Measurements from ENCODE around the gene ETFB.

Gene ETFB

DNA sequence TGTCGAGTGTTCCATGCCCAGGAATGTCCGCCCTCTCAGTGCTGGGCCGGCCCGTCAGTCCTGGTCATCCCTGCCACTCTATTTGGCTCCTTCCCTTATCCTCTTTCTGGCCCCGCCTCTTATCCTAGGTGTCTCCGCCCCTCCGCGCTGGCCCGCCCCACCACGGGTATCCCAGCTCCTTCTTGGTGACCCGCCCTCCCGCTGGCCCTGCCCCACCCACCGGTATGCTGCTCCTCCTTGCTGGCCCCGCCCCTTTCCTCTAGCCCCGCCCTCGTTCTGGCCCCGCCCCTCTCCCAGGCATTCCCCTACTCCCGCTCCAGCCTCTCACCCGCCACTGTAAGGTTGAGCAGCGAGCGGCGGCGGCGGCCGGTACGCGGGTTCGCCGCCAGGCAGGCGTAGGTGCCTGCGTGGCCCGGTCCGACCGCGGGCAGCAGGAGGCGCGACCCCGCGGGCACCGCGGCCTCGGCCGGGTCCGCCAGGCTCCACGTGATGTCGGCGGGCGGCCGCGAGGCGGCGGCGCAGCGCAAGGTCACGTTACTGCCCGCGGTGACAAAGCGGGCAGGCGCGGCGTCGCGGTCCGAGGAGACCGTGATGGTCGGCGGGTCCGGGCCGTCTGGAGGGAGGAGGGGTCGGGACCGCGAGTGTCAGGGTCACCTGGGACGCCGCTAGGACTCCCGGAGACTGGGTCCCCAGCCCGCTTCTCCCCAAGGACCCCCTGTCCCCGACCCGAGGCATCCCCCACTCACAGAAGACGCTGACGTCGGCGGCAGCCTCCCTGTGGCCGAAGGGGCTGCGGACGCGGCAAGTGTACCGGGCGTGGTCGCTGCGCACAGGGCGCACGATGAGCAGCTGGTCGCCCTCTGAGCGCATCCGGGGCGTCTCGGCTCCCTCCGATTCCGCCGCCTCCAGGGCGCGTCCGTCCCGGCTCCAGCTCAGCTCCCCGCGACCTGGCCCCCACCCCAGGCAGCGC lies 26.2 kb downstream of the ETFB start:
- peak; percentile 94 for DNase-seq (ENCODE audit: low read depth)
- TF ChIP-seq CTCF (IDR thresholded peaks at IDR 0.05; ENCODE audit: low read depth, low read length) (no peak), POLR2A (IDR thresholded peaks at IDR 0.05; ENCODE audit: extremely low read depth, insufficient read length) (no peak), MAX (IDR thresholded peaks at IDR 0.05; ENCODE audit: low read depth, low read length) (peak; percentile 70), MYC (IDR thresholded peaks at IDR 0.05; ENCODE audit: low read depth, low read length) (peak; percentile 71; the same call in 1 of the 2 replicates)
- peak overlapping the region; percentile 53 for H3K4me3 ChIP-seq (ENCODE audit: low read depth, low read length)

DNA sequence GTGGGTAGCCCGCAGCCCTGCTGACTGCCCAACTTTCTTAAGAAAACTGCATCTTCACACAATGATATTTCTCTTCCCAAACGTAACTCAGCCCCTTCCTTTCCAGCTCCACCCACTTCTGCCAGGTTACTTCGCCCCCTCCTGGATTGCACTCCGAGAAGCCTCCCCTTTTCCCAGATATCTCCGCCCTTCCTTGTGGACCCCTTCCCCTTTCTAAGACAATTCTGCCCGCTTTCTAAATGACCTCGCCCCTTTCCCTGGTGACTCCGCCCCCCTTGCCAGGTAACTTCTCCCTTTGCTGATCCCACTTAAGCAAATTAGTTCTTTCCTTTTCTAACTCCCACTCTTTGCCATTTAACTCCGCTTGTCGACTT lies 26.9 kb downstream of the ETFB start:
- DNase-seq (ENCODE audit: low read depth) = no peak
- TF ChIP-seq POLR2A (IDR thresholded peaks at IDR 0.05; ENCODE audit: extremely low read depth, insufficient read length) = no peak
- no peak for TF ChIP-seq MYC (IDR thresholded peaks at IDR 0.05; ENCODE audit: low read depth, low read length)
- TF ChIP-seq CTCF (IDR thresholded peaks at IDR 0.05; ENCODE audit: low read depth, low read length) = no peak
- TF ChIP-seq MAX (IDR thresholded peaks at IDR 0.05; ENCODE audit: low read depth, low read length) = no peak

GRCh38 chr19:51338563-51339312 lies 27.4 kb downstream of the ETFB start:
- H3K4me3 ChIP-seq (ENCODE audit: low read depth, low read length) = peak overlapping the region; percentile 53
- TF ChIP-seq MAX (IDR thresholded peaks at IDR 0.05; ENCODE audit: low read depth, low read length) = peak; percentile 53; the same call in 1 of the 2 replicates
- TF ChIP-seq CTCF (IDR thresholded peaks at IDR 0.05; ENCODE audit: low read depth, low read length) = peak; percentile 63
- TF ChIP-seq MYC (IDR thresholded peaks at IDR 0.05; ENCODE audit: low read depth, low read length) = 0 out of 2 replicates have a peak, but pooled peaks have one; percentile 20
- no peak for TF ChIP-seq POLR2A (IDR thresholded peaks at IDR 0.05; ENCODE audit: extremely low read depth, insufficient read length)
- peak; percentile 83 for DNase-seq (ENCODE audit: low read depth)

More for the DNA sequence above, 26.9 kb downstream of the ETFB start:
- H3K4me3 ChIP-seq (ENCODE audit: low read depth, low read length) = peak overlapping the region; percentile 53

DNA sequence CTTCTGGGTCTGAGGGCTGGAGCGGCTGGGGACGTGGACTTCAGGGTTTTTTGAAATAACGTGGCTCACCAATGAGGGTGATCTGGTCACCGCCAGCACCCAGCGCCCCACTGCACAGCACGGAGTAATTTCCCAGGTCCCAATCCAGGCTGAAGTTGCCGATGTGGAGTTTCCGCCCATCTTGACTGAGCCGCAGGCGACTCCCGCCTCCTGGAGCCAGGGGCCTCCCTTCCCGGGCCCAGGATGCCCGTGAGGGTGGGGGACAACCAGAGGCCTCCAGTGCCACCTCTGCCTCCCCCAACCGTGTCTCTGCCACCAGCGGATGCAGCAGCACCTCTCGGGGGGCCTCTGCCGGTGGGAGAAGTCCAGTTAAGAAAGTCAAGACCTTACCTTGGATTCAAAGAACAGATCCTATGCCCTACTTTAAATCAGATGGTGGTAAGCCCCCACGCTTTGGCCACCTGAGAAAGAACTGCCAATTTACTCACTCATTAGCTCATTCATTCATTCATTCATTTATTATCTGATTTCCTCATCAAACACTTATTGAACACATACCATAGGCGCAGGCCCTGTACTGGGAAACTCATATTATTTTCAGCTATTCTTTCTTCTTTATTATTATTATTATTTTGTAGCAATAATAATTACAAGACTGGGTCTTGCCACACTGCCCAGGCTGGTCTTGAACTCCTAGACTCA lies 28.2 kb downstream of the ETFB start:
- peak overlapping the region; percentile 25 for H3K4me3 ChIP-seq (ENCODE audit: low read depth, low read length)
- no peak for DNase-seq (ENCODE audit: low read depth)
- no peak for TF ChIP-seq POLR2A (IDR thresholded peaks at IDR 0.05; ENCODE audit: extremely low read depth, insufficient read length)
- TF ChIP-seq MAX (IDR thresholded peaks at IDR 0.05; ENCODE audit: low read depth, low read length) = no peak
- no peak for TF ChIP-seq CTCF (IDR thresholded peaks at IDR 0.05; ENCODE audit: low read depth, low read length)
- TF ChIP-seq MYC (IDR thresholded peaks at IDR 0.05; ENCODE audit: low read depth, low read length) = no peak

- TF ChIP-seq POLR2A (IDR thresholded peaks at IDR 0.05; ENCODE audit: extremely low read depth, insufficient read length) (no peak), MYC (IDR thresholded peaks at IDR 0.05; ENCODE audit: low read depth, low read length) (no peak), MAX (IDR thresholded peaks at IDR 0.05; ENCODE audit: low read depth, low read length) (no peak), CTCF (IDR thresholded peaks at IDR 0.05; ENCODE audit: low read depth, low read length) (no peak)
- DNase-seq (ENCODE audit: low read depth) = no peak
- H3K4me3 ChIP-seq (ENCODE audit: low read depth, low read length) = no peak overlapping the region
Observed at GRCh38 chr19:51337141-51337860, 28.9 kb downstream of the ETFB start.
